SK-N-SH (cell line): Measurements from ENCODE around the gene TTLL6. TPM values are rescaled to one million over a fixed set of nuclear protein-coding genes. Genes with fewer than 3 reads are reported as not detected.

Source experiments
- CTCF ChIA-PET: fragments of 300-600, 350-600 bp; formaldehyde crosslinking; extraction: SDS; loops from one replicate; lab custom pipeline; 2021; lab: Yijun Ruan, JAX
- POLR2A ChIA-PET: fragments of 350-600 bp; sonication (Branson Sonifier 250); formaldehyde crosslinking; extraction: SDS; loops from one replicate; lab custom pipeline; 2020; ENCODE audit warnings: antibody characterized with exemption, inconsistent platforms; lab: Yijun Ruan, JAX
- DNase-seq: peaks from one replicate; pipeline ENCODE4 v3.0.0; 2012
- H2AFZ ChIP-seq: fragments of 200-600 bp; sonication (generic); 2 replicates; pipeline ENCODE4 v1.8.1; 2016; ENCODE audit warnings: antibody characterized with exemption, mild to moderate bottlenecking, low read depth
- H3F3A ChIP-seq: fragments of 200-600 bp; sonication (generic); replicated peaks from 2 replicates; pipeline ENCODE3; 2016; ENCODE audit warnings: antibody characterized with exemption, mild to moderate bottlenecking; ENCODE audit not compliant: insufficient read depth
- H3K27ac ChIP-seq, 2 experiments: fragments of 200-500 bp in 1 of 2; fragments of 200-600 bp in 1 of 2; sonication (Bioruptor generic) in 1 of 2; sonication (generic), shearing (Covaris generic) in 1 of 2; 2 replicates each; pipeline versions ENCODE4 v1.5.1 to v1.6.1; 2014 to 2016; ENCODE audit warnings: low read depth in 2 of 2, inconsistent platforms in 1 of 2, low read length in 1 of 2, mild to moderate bottlenecking in 1 of 2, mixed read lengths in 1 of 2
- H3K27me3 ChIP-seq: fragments of 200-600 bp; sonication (generic), shearing (Covaris generic); 2 replicates; pipeline ENCODE4 v1.6.1; 2016; ENCODE audit warnings: mixed run types; ENCODE audit not compliant: insufficient read depth
- H3K36me3 ChIP-seq, 2 experiments: fragments of 200-500 bp in 1 of 2; fragments of 200-600 bp in 1 of 2; sonication (Bioruptor generic) in 1 of 2; sonication (generic) in 1 of 2; replicated peaks in 1 of 2; 2 replicates each; pipeline versions ENCODE3 to v1.5.1; 2014 to 2016; ENCODE audit warnings: low read length in 1 of 2, mild to moderate bottlenecking in 1 of 2; ENCODE audit not compliant: insufficient read depth in 2 of 2, control insufficient read depth in 1 of 2
- H3K4me1 ChIP-seq, 2 experiments: fragments of 200-500 bp in 1 of 2; fragments of 200-600 bp in 1 of 2; sonication (Bioruptor generic) in 1 of 2; sonication (generic), shearing (Covaris generic) in 1 of 2; 2 replicates each; pipeline versions ENCODE4 v1.5.1 to v1.6.1; 2014 to 2016; ENCODE audit warnings: low read depth in 1 of 2, low read length in 1 of 2, mixed run types in 1 of 2; ENCODE audit not compliant: insufficient read depth in 2 of 2, control insufficient read depth in 1 of 2
- H3K4me2 ChIP-seq: fragments of 200-600 bp; sonication (generic), shearing (Covaris generic); 2 replicates; pipeline ENCODE4 v1.6.1; 2017; ENCODE audit warnings: mixed run types
- H3K4me3 ChIP-seq, 2 experiments: fragments of 200-500 bp in 1 of 2; fragments of 200-600 bp in 1 of 2; sonication (Bioruptor generic) in 1 of 2; sonication (generic), shearing (Covaris generic) in 1 of 2; 2 replicates each; pipeline versions ENCODE4 v1.5.1 to v1.8.1; 2014 to 2016; ENCODE audit warnings: low read depth in 2 of 2, inconsistent platforms in 1 of 2, low read length in 1 of 2, mild to moderate bottlenecking in 1 of 2, mixed read lengths in 1 of 2, moderate library complexity in 1 of 2
- H3K79me2 ChIP-seq: fragments of 200-600 bp; sonication (generic); 2 replicates; pipeline ENCODE4 v1.8.1; 2017; ENCODE audit warnings: mild to moderate bottlenecking; ENCODE audit not compliant: insufficient read depth
- H3K9ac ChIP-seq: fragments of 200-600 bp; sonication (generic); 2 replicates; pipeline ENCODE4 v1.6.1; 2017; ENCODE audit warnings: mixed run types
- H3K9me2 ChIP-seq: fragments of 200-600 bp; sonication (generic); 2 replicates; pipeline ENCODE4 v1.6.1; 2017; ENCODE audit warnings: mixed run types
- H3K9me3 ChIP-seq: fragments of 200-600 bp; sonication (generic); 2 replicates; pipeline ENCODE4 v1.6.1; 2017; ENCODE audit warnings: mixed run types, mild to moderate bottlenecking, moderate library complexity
- H4K20me1 ChIP-seq: fragments of 200-600 bp; sonication (generic); 2 replicates; pipeline ENCODE4 v1.6.1; 2017; ENCODE audit warnings: mild to moderate bottlenecking, mixed run types; ENCODE audit not compliant: insufficient read depth
- EP300 ChIP-seq, 2 experiments: IDR thresholded peaks; 2 replicates each; pipeline versions ENCODE4 v1.4.0 to v1.6.1; 2012; ENCODE audit warnings: borderline replicate concordance in 1 of 2, low read depth in 1 of 2, low read length in 1 of 2
- EZH2phosphoT487 ChIP-seq: fragments of 200-600 bp; sonication (generic); IDR thresholded peaks from 2 replicates; pipeline ENCODE4 v1.6.1; 2017; ENCODE audit warnings: low read depth, mixed run types, mild to moderate bottlenecking, antibody characterized with exemption, moderate library complexity, borderline replicate concordance
- FOXJ3 ChIP-seq: sonication (generic); formaldehyde crosslinking; IDR thresholded peaks from 2 replicates; pipeline ENCODE4 v1.5.1; 2020; ENCODE audit warnings: mild to moderate bottlenecking, missing genetic modification reagents
- FOXM1 ChIP-seq: IDR thresholded peaks from 2 replicates; pipeline ENCODE4 v1.4.0; 2012; ENCODE audit warnings: low read depth, mild to moderate bottlenecking
- MXI1 ChIP-seq: IDR thresholded peaks from 2 replicates; pipeline ENCODE4 v1.6.1; 2012; ENCODE audit warnings: mild to moderate bottlenecking, low read depth, low read length, improper control_type of control experiment
- NRF1 ChIP-seq: IDR thresholded peaks from 2 replicates; pipeline ENCODE4 v1.6.1; 2012; ENCODE audit warnings: low read depth, mild to moderate bottlenecking, low read length
- PBX3 ChIP-seq: IDR thresholded peaks from 2 replicates; pipeline ENCODE4; 2012
- POLR2AphosphoS5 ChIP-seq: IDR thresholded peaks from 2 replicates; pipeline ENCODE4 v1.6.1; 2012; ENCODE audit warnings: low read depth, low read length
- RCOR1 ChIP-seq: fragments of 150-350 bp; IDR thresholded peaks from 2 replicates; pipeline ENCODE4 v1.6.1; 2017; ENCODE audit warnings: antibody characterized with exemption, low read length
- SIN3A ChIP-seq: IDR thresholded peaks from 2 replicates; pipeline ENCODE4 v1.6.1; 2012; ENCODE audit warnings: low read depth, mild to moderate bottlenecking, low read length, moderate library complexity, borderline replicate concordance
- USF1 ChIP-seq: IDR thresholded peaks from 2 replicates; pipeline ENCODE4 v1.4.0; 2012; ENCODE audit warnings: low read depth, borderline replicate concordance
- YY1 ChIP-seq: IDR thresholded peaks from 2 replicates; pipeline ENCODE4 v1.4.0; 2012; ENCODE audit warnings: low read depth, mild to moderate bottlenecking
- WGBS: methylation state at CpG from one replicate; pipeline ENCODE4 v1.1.6; 2017; ENCODE audit warnings: low lambda C conversion rate; 5-methylcytosine and 5-hydroxymethylcytosine counted together
- polyA plus RNA-seq, 3 experiments: library from polyadenylated mRNA; depleted of rRNA; stranded (reverse); fragments of >200 nt; gene quantifications; 2 replicates each; pipeline ENCODE4 v1.2.3, GENCODE V29; 2012
- TF ChIP-seq, protein P1 (sequence below): fragments of 150-350 bp; IDR thresholded peaks from 2 replicates; pipeline ENCODE4 v1.6.1; 2016; ENCODE audit warnings: mild to moderate bottlenecking, low read depth, low read length
- TF ChIP-seq, protein P2 (sequence below): IDR thresholded peaks from 2 replicates; pipeline ENCODE4 v1.6.1; 2012; ENCODE audit warnings: mild to moderate bottlenecking, low read depth, low read length, moderate library complexity

The TTLL6 gene
- polyA plus RNA-seq (2012; rRNA removed): 3.1 and 5.1 TPM in 2 replicates
- polyA plus RNA-seq (2012; cell fraction: cytosol; rRNA removed): 1.1 and 1.3 TPM in 2 replicates
- 14.5 and 21.5 TPM in 2 replicates for polyA plus RNA-seq (2012; cell fraction: nucleus; rRNA removed)

GRCh38 chr17:48816774-48817590, at the start of gene TTLL6:
Gene TTLL6 (minus strand): TSS chr17:48817229. CDS start chr17:48817072, 157 bp downstream.
- Histone ChIP-seq H3K4me2 (peak within 1 kb of the TSS; percentile 82), H3K9ac (no peak within 1 kb of the TSS), H2AFZ (peak within 1 kb of the TSS; percentile 71; the same call in 1 of the 2 replicates), H3K4me1 (peaks cover 0 to 9% of the 10 kb centered on the region in 2 experiments; a peak in 1 of 4 replicates), H3K9me3 (no peaks in the 10 kb centered on the region), H4K20me1 (no peaks in the 10 kb centered on the region), H3K79me2 (no peaks in the 10 kb centered on the region), H3F3A (peaks cover 16% of the 10 kb centered on the region), H3K27ac (no peak within 1 kb of the TSS), H3K4me3 (peak within 1 kb of the TSS; percentile 45 to 62), H3K36me3 (no peaks in the 10 kb centered on the region), H3K9me2 (no peaks in the 10 kb centered on the region), H3K27me3 (peaks cover 35% of the 10 kb centered on the region; the same call in 1 of the 2 replicates)
- ChIA-PET POLR2A (no interaction called here), CTCF (interaction anchor here (1.1 to 26.7 kb wide), 14 partner anchors 9 to 218 kb away, joined by 3 to 1196 read pairs (median 6); partner anchors contain the start of gene PRAC2)
- TF ChIP-seq EP300 (IDR thresholded peaks at IDR 0.05; ENCODE audit: borderline replicate concordance in 1 of 2, low read depth in 1 of 2, low read length in 1 of 2) (no peak), YY1 (no peak), PBX3 (no peak), EZH2phosphoT487 (no peak), RCOR1 (no peak), MXI1 (peak; percentile 61), FOXJ3 (CRISPR knock-in tag) (no peak), NRF1 (peak; percentile 37; the same call in 1 of the 2 replicates)
- TF ChIP-seq, protein P1, sequence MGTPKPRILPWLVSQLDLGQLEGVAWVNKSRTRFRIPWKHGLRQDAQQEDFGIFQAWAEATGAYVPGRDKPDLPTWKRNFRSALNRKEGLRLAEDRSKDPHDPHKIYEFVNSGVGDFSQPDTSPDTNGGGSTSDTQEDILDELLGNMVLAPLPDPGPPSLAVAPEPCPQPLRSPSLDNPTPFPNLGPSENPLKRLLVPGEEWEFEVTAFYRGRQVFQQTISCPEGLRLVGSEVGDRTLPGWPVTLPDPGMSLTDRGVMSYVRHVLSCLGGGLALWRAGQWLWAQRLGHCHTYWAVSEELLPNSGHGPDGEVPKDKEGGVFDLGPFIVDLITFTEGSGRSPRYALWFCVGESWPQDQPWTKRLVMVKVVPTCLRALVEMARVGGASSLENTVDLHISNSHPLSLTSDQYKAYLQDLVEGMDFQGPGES: no peak
- WGBS: 5% methylated on average over 55 of the region's 64 CpGs
- DNase-seq: peak; percentile 97

GRCh38 chr17:48860456-48860855, 43.4 kb upstream of the TTLL6 start:
- no peaks in the 10 kb centered on the region for H3K4me1 ChIP-seq
- H3K36me3 ChIP-seq: peaks cover 47 to 50% of the 10 kb centered on the region in 2 experiments
- no peak overlapping the region for H2AFZ ChIP-seq
- CTCF ChIA-PET: interaction anchor here (0.8 to 32.7 kb wide), 12 partner anchors 8 to 368 kb away, joined by 3 to 1196 read pairs (median 4); partner anchors contain the start of gene TTLL6
- H3K9ac ChIP-seq: no peak overlapping the region
- TF ChIP-seq USF1 (no peak), SIN3A (no peak), EP300 (IDR thresholded peaks at IDR 0.05; ENCODE audit: borderline replicate concordance in 1 of 2, low read depth in 1 of 2, low read length in 1 of 2) (no peak), POLR2AphosphoS5 (no peak), FOXM1 (no peak)
- TF ChIP-seq, protein P2, sequence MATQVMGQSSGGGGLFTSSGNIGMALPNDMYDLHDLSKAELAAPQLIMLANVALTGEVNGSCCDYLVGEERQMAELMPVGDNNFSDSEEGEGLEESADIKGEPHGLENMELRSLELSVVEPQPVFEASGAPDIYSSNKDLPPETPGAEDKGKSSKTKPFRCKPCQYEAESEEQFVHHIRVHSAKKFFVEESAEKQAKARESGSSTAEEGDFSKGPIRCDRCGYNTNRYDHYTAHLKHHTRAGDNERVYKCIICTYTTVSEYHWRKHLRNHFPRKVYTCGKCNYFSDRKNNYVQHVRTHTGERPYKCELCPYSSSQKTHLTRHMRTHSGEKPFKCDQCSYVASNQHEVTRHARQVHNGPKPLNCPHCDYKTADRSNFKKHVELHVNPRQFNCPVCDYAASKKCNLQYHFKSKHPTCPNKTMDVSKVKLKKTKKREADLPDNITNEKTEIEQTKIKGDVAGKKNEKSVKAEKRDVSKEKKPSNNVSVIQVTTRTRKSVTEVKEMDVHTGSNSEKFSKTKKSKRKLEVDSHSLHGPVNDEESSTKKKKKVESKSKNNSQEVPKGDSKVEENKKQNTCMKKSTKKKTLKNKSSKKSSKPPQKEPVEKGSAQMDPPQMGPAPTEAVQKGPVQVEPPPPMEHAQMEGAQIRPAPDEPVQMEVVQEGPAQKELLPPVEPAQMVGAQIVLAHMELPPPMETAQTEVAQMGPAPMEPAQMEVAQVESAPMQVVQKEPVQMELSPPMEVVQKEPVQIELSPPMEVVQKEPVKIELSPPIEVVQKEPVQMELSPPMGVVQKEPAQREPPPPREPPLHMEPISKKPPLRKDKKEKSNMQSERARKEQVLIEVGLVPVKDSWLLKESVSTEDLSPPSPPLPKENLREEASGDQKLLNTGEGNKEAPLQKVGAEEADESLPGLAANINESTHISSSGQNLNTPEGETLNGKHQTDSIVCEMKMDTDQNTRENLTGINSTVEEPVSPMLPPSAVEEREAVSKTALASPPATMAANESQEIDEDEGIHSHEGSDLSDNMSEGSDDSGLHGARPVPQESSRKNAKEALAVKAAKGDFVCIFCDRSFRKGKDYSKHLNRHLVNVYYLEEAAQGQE: no peak
- TF ChIP-seq, all 33 proteins: peak for 0
- no peaks in the 10 kb centered on the region for H3K9me3 ChIP-seq
- POLR2A ChIA-PET: interaction anchor here (0.9 kb wide), 1 partner anchor 18 kb away, joined by 4 read pairs; no protein-coding TSS in a partner anchor
- H4K20me1 ChIP-seq: no peaks in the 10 kb centered on the region
- peaks cover 4% of the 10 kb centered on the region for H3F3A ChIP-seq
- DNase-seq: no peak
- no peak overlapping the region for H3K4me3 ChIP-seq
- no peaks in the 10 kb centered on the region for H3K27me3 ChIP-seq
- H3K4me2 ChIP-seq: no peak overlapping the region
- no peaks in the 10 kb centered on the region for H3K79me2 ChIP-seq
- no peaks in the 10 kb centered on the region for H3K9me2 ChIP-seq
- H3K27ac ChIP-seq: no peak overlapping the region
- WGBS: 83% methylated on average over 4 of the region's 4 CpGs
